Measurements from ENCODE around the gene IQCH.
"Not testable (repeated sequence)": the region's sequence is repeated elsewhere in the genome, so short reads cannot be mapped to it uniquely, and the experiment has no call there.

Gene IQCH

GRCh38 chr15:67228286-67228685 is 26.3 kb upstream of the IQCH start:
- H3K4me3 ChIP-seq (ENCODE audit: low read depth, low read length): no peak overlapping the region
- no peak for TF ChIP-seq CTCF (IDR thresholded peaks at IDR 0.05; ENCODE audit: low read depth, low read length)

GRCh38 chr15:67230504-67230903 is 24.1 kb upstream of the IQCH start:
- TF ChIP-seq CTCF (IDR thresholded peaks at IDR 0.05; ENCODE audit: low read depth, low read length): no peak
- H3K4me3 ChIP-seq (ENCODE audit: low read depth, low read length): no peak overlapping the region

- no peak overlapping the region for H3K4me3 ChIP-seq (ENCODE audit: low read depth, low read length)
- no peak for TF ChIP-seq CTCF (IDR thresholded peaks at IDR 0.05; ENCODE audit: low read depth, low read length)
These were observed 22.0 kb upstream of the IQCH start for GRCh38 chr15:67232591-67232990.

- H3K4me3 ChIP-seq (ENCODE audit: low read depth, low read length): no peak overlapping the region
- no peak for TF ChIP-seq CTCF (IDR thresholded peaks at IDR 0.05; ENCODE audit: low read depth, low read length)
These were observed 14.1 kb upstream of the IQCH start for GRCh38 chr15:67240235-67241131.

- no peak overlapping the region for H3K4me3 ChIP-seq (ENCODE audit: low read depth, low read length)
- no peak for TF ChIP-seq CTCF (IDR thresholded peaks at IDR 0.05; ENCODE audit: low read depth, low read length)
These were observed 13.3 kb upstream of the IQCH start for GRCh38 chr15:67241132-67241855.

- no peak for TF ChIP-seq CTCF (IDR thresholded peaks at IDR 0.05; ENCODE audit: low read depth, low read length)
- H3K4me3 ChIP-seq (ENCODE audit: low read depth, low read length): no peak overlapping the region
These were observed 11.9 kb upstream of the IQCH start for GRCh38 chr15:67242708-67243111.

- H3K4me3 ChIP-seq (ENCODE audit: low read depth, low read length): no peak overlapping the region
- TF ChIP-seq CTCF (IDR thresholded peaks at IDR 0.05; ENCODE audit: low read depth, low read length): no peak
These were observed 9.6 kb upstream of the IQCH start for GRCh38 chr15:67244971-67245478.

- not testable (repeated sequence) for H3K4me3 ChIP-seq (ENCODE audit: low read depth, low read length)
These were observed 8.0 kb upstream of the IQCH start for GRCh38 chr15:67246606-67247005.

Data from WI38 (cell line).